ENCODE results near the gene OR8S1.
"Not testable (repeated sequence)": the region's sequence is repeated elsewhere in the genome, so short reads cannot be mapped to it uniquely, and the experiment has no call there.

The OR8S1 gene, protein sequence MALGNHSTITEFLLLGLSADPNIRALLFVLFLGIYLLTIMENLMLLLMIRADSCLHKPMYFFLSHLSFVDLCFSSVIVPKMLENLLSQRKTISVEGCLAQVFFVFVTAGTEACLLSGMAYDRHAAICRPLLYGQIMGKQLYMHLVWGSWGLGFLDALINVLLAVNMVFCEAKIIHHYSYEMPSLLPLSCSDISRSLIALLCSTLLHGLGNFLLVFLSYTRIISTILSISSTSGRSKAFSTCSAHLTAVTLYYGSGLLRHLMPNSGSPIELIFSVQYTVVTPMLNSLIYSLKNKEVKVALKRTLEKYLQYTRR

DNA sequence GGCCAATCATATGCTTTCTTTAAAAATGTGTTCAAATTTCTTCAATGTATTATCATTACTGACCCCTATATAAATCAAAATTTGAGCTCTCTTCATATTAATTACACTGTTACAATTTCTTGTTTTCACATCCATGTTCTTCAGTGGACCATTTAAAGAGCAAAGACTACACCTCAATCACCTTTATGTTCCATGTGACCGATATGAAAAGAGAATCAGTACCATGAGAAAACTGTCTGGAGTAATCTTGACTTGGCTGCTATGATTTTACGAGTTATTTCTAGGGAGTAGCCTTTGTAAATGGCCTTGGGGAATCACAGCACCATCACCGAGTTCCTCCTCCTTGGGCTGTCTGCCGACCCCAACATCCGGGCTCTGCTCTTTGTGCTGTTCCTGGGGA, at the start of gene OR8S1:
Gene OR8S1 (plus strand): TSS at position 301 of the 400 bp plus-strand sequence. CDS start 0 bp downstream, at position 301.
- DNase-seq (ENCODE audit: low read depth): no peak

GRCh38 chr12:48482198-48482597, 43.2 kb upstream of the OR8S1 start, which contains the start of gene C12orf54:
Gene C12orf54 (plus strand): TSS chr12:48482498. CDS start chr12:48483297, 799 bp downstream.
- no peak for DNase-seq (ENCODE audit: low read depth)

DNA sequence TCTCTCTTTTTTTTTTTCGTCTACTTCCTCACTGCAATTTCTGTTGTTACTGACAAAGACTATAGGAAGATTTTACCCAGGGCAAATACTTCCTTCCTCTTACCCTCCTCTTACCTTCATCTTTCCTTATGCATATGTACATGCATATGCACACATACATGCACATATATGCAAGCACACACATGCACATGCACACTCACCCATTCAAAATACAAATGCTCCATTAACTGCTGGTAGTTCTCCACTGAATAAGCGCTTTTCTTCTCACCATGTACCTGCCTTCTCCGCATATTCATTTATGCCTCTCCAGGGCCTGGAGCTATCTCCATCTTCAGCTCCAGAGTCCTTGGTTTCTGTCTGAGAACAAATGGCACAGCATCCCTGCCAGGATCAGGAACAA, 42.5 kb upstream of the OR8S1 start:
- no peak for DNase-seq (ENCODE audit: low read depth)

GRCh38 chr12:48486261-48486660, 39.2 kb upstream of the OR8S1 start:
- DNase-seq (ENCODE audit: low read depth): no peak

GRCh38 chr12:48486679-48487078, 38.8 kb upstream of the OR8S1 start:
- no peak for DNase-seq (ENCODE audit: low read depth)

GRCh38 chr12:48489012-48489411, 36.4 kb upstream of the OR8S1 start:
- DNase-seq (ENCODE audit: low read depth): peak; percentile 13

DNA sequence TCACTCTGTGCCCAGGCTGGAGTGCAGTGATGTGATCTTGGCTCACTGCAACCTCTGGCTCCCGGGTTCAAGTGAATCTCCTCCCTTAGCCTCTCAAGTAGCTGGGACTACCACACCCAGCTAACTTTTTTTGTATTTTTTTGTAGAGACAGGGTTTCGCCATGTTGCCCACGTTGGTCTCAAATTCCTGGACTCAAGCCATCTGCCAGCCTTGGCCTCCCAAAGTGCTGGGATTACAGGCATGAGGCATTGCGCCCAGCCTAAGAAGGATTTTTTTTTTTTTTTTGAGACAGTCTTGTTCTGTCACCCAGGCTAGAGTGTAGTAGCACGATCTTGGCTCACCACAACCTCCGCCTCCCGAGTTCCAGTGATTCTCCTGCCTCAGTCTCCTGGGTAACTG, 36.0 kb upstream of the OR8S1 start:
- DNase-seq (ENCODE audit: low read depth): not testable (repeated sequence)

GRCh38 chr12:48500281-48500680, 25.2 kb upstream of the OR8S1 start:
- DNase-seq (ENCODE audit: low read depth): not testable (repeated sequence)

GRCh38 chr12:48506836-48507235, 18.6 kb upstream of the OR8S1 start:
- DNase-seq (ENCODE audit: low read depth): not testable (repeated sequence)

- no peak for DNase-seq (ENCODE audit: low read depth)
These were observed 16.4 kb upstream of the OR8S1 start for GRCh38 chr12:48508987-48509386.

- no peak for DNase-seq (ENCODE audit: low read depth)
These were observed 15.3 kb upstream of the OR8S1 start for GRCh38 chr12:48510111-48510510.

DNA sequence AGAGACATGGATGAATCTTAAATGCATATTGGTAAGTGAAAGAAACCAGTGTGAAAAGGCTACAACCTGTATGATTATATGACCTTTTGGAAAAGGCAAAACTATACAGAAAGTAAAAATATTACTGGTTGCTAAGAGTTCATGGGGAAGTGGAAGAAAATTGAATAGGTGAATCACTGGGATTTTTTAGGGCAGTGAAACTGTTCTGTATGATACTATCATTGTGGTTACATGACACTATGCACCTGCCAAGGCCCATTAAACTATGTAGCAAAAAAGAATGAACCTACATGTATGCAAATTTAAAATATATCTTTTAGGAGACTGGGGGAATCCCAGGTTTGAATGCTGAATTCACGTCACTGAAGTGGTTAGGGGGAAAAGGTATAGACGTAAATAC, 12.6 kb upstream of the OR8S1 start:
- DNase-seq (ENCODE audit: low read depth): no peak

DNA sequence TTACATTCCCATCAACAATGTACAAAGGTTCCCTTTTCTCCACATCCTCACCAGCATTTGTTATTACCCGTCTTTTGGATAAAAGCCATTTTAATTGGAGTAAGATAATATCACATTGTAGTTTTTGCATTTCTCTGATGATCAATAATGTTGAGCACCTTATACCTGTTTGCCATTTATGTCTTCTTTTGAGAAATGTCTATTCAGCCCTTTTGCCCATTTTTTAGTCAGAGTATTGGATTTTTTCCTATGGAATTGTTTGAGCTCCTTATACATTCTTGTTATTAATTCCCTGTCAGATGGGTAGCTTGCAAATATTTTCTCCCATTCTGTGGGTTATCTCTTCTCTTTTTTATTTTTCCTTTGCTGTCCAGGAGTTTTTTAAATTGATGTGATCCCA, 10.7 kb upstream of the OR8S1 start:
- DNase-seq (ENCODE audit: low read depth): no peak

DNA sequence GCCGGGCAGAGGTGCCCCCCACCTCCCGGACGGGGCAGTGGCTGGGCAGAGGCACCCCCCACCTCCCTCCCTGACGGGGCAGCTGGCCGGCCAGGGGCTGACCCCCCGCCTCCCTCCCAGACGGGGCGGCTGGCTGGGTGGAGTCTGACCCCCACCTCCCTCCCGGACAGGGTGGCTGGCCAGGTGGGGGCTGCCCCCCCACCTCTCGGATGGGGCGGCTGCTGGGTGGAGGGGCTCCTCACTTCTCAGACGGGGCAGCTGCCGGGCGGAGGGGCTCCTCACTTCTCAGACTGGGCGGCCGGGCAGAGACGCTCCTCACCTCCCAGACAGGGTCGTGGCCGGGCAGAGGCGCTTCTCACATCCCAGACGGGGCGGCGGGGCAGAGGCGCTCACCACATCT, 5.1 kb upstream of the OR8S1 start:
- DNase-seq (ENCODE audit: low read depth): not testable (repeated sequence)

GRCh38 chr12:48527891-48528670, 2.6 kb downstream of the OR8S1 start:
- DNase-seq (ENCODE audit: low read depth): no peak

- no peak for DNase-seq (ENCODE audit: low read depth)
These were observed 7.2 kb downstream of the OR8S1 start for GRCh38 chr12:48532601-48533000.

DNA sequence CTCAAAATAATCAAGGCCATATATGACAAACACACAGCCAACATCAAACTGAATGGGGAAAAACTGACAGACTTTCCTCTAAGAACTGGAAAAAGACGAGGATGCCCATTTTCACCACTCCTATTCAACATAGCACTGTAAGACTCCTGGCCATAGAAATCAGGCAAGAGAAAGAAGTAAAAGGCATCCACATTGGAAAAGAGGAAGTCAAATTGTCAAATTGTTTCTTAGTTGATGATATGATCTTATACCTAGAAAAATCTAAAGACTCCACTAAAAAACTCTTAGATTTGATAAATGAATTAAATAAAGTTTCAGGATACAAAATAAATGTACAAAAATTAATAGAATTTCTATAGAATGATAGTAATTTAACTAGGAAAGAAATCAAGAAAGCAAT, 11.2 kb downstream of the OR8S1 start:
- DNase-seq (ENCODE audit: low read depth): no peak

GRCh38 chr12:48542300-48542928, 17.0 kb downstream of the OR8S1 start:
- DNase-seq (ENCODE audit: low read depth): peak; percentile 42

DNA sequence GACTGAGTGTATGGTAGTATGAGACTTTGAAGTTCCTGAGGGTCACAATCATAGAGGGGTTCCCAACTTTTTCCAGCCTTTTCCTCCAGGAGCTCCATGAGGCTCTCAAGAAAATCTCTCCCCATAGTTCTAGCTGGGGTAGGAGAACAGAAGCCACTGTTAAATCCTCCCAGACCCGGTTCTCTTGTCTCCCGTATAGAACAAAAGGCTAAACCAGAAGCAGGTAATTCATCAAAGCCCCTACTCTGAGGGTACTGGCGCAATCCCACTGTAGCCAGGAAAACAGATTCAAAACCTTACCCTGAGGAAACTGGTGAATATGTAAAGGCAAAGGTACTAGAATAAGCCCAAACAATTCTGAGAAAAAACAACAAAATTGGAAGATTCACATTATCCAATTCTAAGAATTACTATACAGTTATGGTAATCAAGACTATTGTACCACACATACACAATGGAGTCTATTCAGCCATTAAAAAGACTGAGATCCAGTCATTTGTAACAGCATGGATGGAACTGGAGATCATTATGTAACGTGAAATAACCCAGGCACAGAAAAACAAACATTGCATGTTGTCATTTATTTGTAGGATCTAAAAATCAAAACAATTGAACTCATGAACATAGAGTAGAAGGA, 20.5 kb downstream of the OR8S1 start:
- DNase-seq (ENCODE audit: low read depth): no peak

- not testable (repeated sequence) for DNase-seq (ENCODE audit: low read depth)
These were observed 21.6 kb downstream of the OR8S1 start for GRCh38 chr12:48547012-48547411.

- DNase-seq (ENCODE audit: low read depth): not testable (repeated sequence)
These were observed 26.2 kb downstream of the OR8S1 start for GRCh38 chr12:48551636-48552035.

GRCh38 chr12:48553666-48554343, 28.4 kb downstream of the OR8S1 start:
- DNase-seq (ENCODE audit: low read depth): not testable (repeated sequence)

Measured in ELR (cell line).